ENCODE data around the gene SAPCD1. TPM values are rescaled to one million over a fixed set of nuclear protein-coding genes. Genes with fewer than 3 reads are reported as not detected.

The SAPCD1 gene
- total RNA-seq, result 2.8 TPM

- no peak for DNase-seq (ENCODE audit: low spot score)
Measured at GRCh38 chr6:31762356-31762755, at the start of gene SAPCD1. TSS of gene SAPCD1 (plus strand) at chr6:31762656. CDS start at chr6:31763055, 399 bp downstream.

- DNase-seq (ENCODE audit: low spot score), result no peak
Measured at GRCh38 chr6:31713465-31713864, 49.0 kb upstream of the SAPCD1 start.

- no peak for DNase-seq (ENCODE audit: low spot score)
Measured at GRCh38 chr6:31713991-31714684, 48.3 kb upstream of the SAPCD1 start.

- DNase-seq (ENCODE audit: low spot score), result no peak
Measured at GRCh38 chr6:31715022-31715958, 47.2 kb upstream of the SAPCD1 start, which contains the start of gene LY6G6D. TSS of gene LY6G6D (plus strand) at chr6:31715348. CDS start at chr6:31715356, 8 bp downstream.

GRCh38 chr6:31717499-31718222 lies 44.8 kb upstream of the SAPCD1 start:
- DNase-seq (ENCODE audit: low spot score), result no peak

- DNase-seq (ENCODE audit: low spot score), result no peak
Measured at GRCh38 chr6:31718265-31718664, 44.2 kb upstream of the SAPCD1 start.

- DNase-seq (ENCODE audit: low spot score), result no peak
Measured at GRCh38 chr6:31719001-31719400, 43.5 kb upstream of the SAPCD1 start.

GRCh38 chr6:31720196-31720770 lies 42.2 kb upstream of the SAPCD1 start:
- no peak for DNase-seq (ENCODE audit: low spot score)

- DNase-seq (ENCODE audit: low spot score), result no peak
Measured at GRCh38 chr6:31721351-31722020, 41.0 kb upstream of the SAPCD1 start, which contains the start of gene LY6G6C. TSS of gene LY6G6C (minus strand) at chr6:31721746. CDS start at chr6:31721679, 67 bp downstream.

GRCh38 chr6:31722173-31722572 lies 40.3 kb upstream of the SAPCD1 start:
- no peak for DNase-seq (ENCODE audit: low spot score)

- DNase-seq (ENCODE audit: low spot score), result no peak
Measured at GRCh38 chr6:31723245-31723979, 39.0 kb upstream of the SAPCD1 start, which contains the start of gene MPIG6B. TSS of gene MPIG6B (plus strand) at chr6:31723373. CDS start at chr6:31723384, 11 bp downstream.

GRCh38 chr6:31723980-31724691 lies 38.3 kb upstream of the SAPCD1 start:
- no peak for DNase-seq (ENCODE audit: low spot score)

- DNase-seq (ENCODE audit: low spot score), result no peak
Measured at GRCh38 chr6:31725502-31726350, 36.7 kb upstream of the SAPCD1 start.

- DNase-seq (ENCODE audit: low spot score), result no peak
Measured at GRCh38 chr6:31727034-31727716, 35.3 kb upstream of the SAPCD1 start.

GRCh38 chr6:31727717-31728671 lies 34.5 kb upstream of the SAPCD1 start:
- DNase-seq (ENCODE audit: low spot score), result no peak

- no peak for DNase-seq (ENCODE audit: low spot score)
Measured at GRCh38 chr6:31728767-31729514, 33.5 kb upstream of the SAPCD1 start, which contains the start of gene DDAH2. TSS of gene DDAH2 (minus strand) at chr6:31729299. CDS start at chr6:31729161, 138 bp downstream.
